H1 (cell line): ENCODE data around the gene MATR3. TPM values are rescaled to one million over a fixed set of nuclear protein-coding genes. Genes with fewer than 3 reads are reported as not detected.
"Not testable (repeated sequence)": the region's sequence is repeated elsewhere in the genome, so short reads cannot be mapped to it uniquely, and the experiment has no call there.

ENCODE experiments used
- CTCF ChIA-PET: fragments of 300-600 bp; sonication (Branson Sonifier 250); formaldehyde crosslinking; loops from one replicate; lab custom pipeline; 2021; ENCODE audit not compliant: partially characterized antibody; lab: Charles Lee
- POLR2A ChIA-PET: fragments of 300-600 bp; sonication (Branson Sonifier 250); formaldehyde crosslinking; loops from one replicate; lab custom pipeline; 2021; ENCODE audit warnings: inconsistent platforms; ENCODE audit not compliant: partially characterized antibody; lab: Charles Lee
- DNase-seq, 2 experiments: peaks; one replicate each; pipeline versions ENCODE4 v3.0.0 to v3.0.0-alpha.2; 2010 to 2022; ENCODE audit warnings: low spot score in 2 of 2, low read depth in 1 of 2, mixed read lengths in 1 of 2
- FAIRE-seq: peaks from 2 replicates; lab custom pipeline; 2011; peaks lifted over from hg19 to GRCh38; lab: Jason Lieb, UNC
- H2AFZ ChIP-seq: 2 replicates; pipeline ENCODE4 v1.8.1; 2012; ENCODE audit warnings: low read length, inconsistent platforms
- H2AK5ac ChIP-seq: 2 replicates; pipeline ENCODE4 v1.6.1; 2013; ENCODE audit warnings: low read depth, low read length
- H2BK120ac ChIP-seq: replicated peaks from 2 replicates; pipeline ENCODE3; 2013; ENCODE audit warnings: low read depth, low read length, inconsistent platforms
- H2BK12ac ChIP-seq: 2 replicates; pipeline ENCODE4 v1.6.1; 2013; ENCODE audit warnings: low read depth, low read length
- H2BK15ac ChIP-seq: 2 replicates; pipeline ENCODE4 v1.6.1; 2013; ENCODE audit warnings: low read length
- H2BK20ac ChIP-seq: 2 replicates; pipeline ENCODE4 v1.6.1; 2013; ENCODE audit warnings: low read length
- H2BK5ac ChIP-seq: 2 replicates; pipeline ENCODE4 v1.6.1; 2013; ENCODE audit warnings: low read depth, low read length
- H3K14ac ChIP-seq: 2 replicates; pipeline ENCODE4 v1.6.1; 2013; ENCODE audit warnings: inconsistent platforms; ENCODE audit not compliant: insufficient read length
- H3K18ac ChIP-seq: 2 replicates; pipeline ENCODE4 v1.6.1; 2013; ENCODE audit warnings: low read length; ENCODE audit errors: extremely low read depth
- H3K23ac ChIP-seq: 2 replicates; pipeline ENCODE4 v1.6.1; 2013; ENCODE audit warnings: inconsistent platforms; ENCODE audit not compliant: insufficient read length
- H3K23me2 ChIP-seq: 2 replicates; pipeline ENCODE4 v1.6.1; 2013; ENCODE audit warnings: low read depth, low read length
- H3K27ac ChIP-seq: 2 replicates; pipeline ENCODE4 v1.6.1; 2011; ENCODE audit warnings: low read depth, low read length, inconsistent platforms
- H3K27me3 ChIP-seq, 4 experiments: replicated peaks in 1 of 4; 1 replicate in 1 of 4; 2 replicates in 3 of 4; pipeline versions ENCODE4 v1.6.1 to v1.8.1; 2011 to 2013; ENCODE audit warnings: low read length in 3 of 4, mild to moderate bottlenecking in 3 of 4, inconsistent platforms in 2 of 4, mixed read lengths in 2 of 4, moderate library complexity in 1 of 4; ENCODE audit not compliant: control insufficient read depth in 3 of 4, insufficient read depth in 3 of 4; ENCODE audit errors: extremely low read depth in 1 of 4
- H3K36me3 ChIP-seq, 4 experiments: 2 replicates each; pipeline versions ENCODE4 v1.6.1 to v1.8.1; 2011 to 2013; ENCODE audit warnings: mild to moderate bottlenecking in 4 of 4, low read length in 3 of 4, moderate library complexity in 2 of 4, control low read depth in 1 of 4, inconsistent platforms in 1 of 4; ENCODE audit not compliant: insufficient read depth in 4 of 4, control insufficient read depth in 2 of 4
- H3K4ac ChIP-seq: replicated peaks from 2 replicates; pipeline ENCODE3; 2013; ENCODE audit warnings: low read length, low read depth, mixed read lengths, inconsistent platforms; ENCODE audit not compliant: insufficient read length
- H3K4me1 ChIP-seq, 4 experiments: replicated peaks in 1 of 4; 1 replicate in 1 of 4; 2 replicates in 3 of 4; pipeline versions ENCODE4 v1.6.1 to v1.8.1; 2011 to 2013; ENCODE audit warnings: low read length in 3 of 4, inconsistent platforms in 2 of 4, mixed read lengths in 1 of 4; ENCODE audit not compliant: insufficient read depth in 4 of 4, control insufficient read depth in 3 of 4
- H3K4me2 ChIP-seq, 2 experiments: 2 replicates each; pipeline versions ENCODE4 v1.6.1 to v1.8.1; 2011 to 2013; ENCODE audit warnings: low read depth in 2 of 2, low read length in 2 of 2, control low read depth in 1 of 2, inconsistent platforms in 1 of 2, mild to moderate bottlenecking in 1 of 2; ENCODE audit not compliant: insufficient read depth in 1 of 2
- H3K4me3 ChIP-seq, 4 experiments: fragments of 200-600, 300-600 bp in 1 of 4; sonication (generic), shearing (Covaris generic), sonication (Bioruptor Twin) in 1 of 4; 2 replicates each; pipeline versions ENCODE4 v1.5.1 to v1.8.1; 2011 to 2016; ENCODE audit warnings: low read length in 4 of 4, low read depth in 3 of 4, control low read depth in 2 of 4, inconsistent platforms in 2 of 4, mild to moderate bottlenecking in 2 of 4, mixed read lengths in 1 of 4, moderate library complexity in 1 of 4; ENCODE audit not compliant: insufficient read depth in 2 of 4; ENCODE audit errors: extremely low read depth in 1 of 4
- H3K56ac ChIP-seq: replicated peaks from 2 replicates; pipeline ENCODE3; 2013; ENCODE audit warnings: low read depth, mild to moderate bottlenecking, mixed read lengths, low read length, inconsistent platforms; ENCODE audit not compliant: insufficient read length
- H3K79me1 ChIP-seq: 2 replicates; pipeline ENCODE4 v1.6.1; 2013; ENCODE audit warnings: low read depth, low read length, control low read depth
- H3K79me2 ChIP-seq, 2 experiments: 2 replicates each; pipeline versions ENCODE4 v1.6.1 to v1.8.1; 2012 to 2013; ENCODE audit warnings: low read length in 2 of 2, mild to moderate bottlenecking in 2 of 2, inconsistent platforms in 1 of 2; ENCODE audit not compliant: insufficient read depth in 2 of 2, control insufficient read depth in 1 of 2
- H3K9ac ChIP-seq, 4 experiments: replicated peaks in 1 of 4; 1 replicate in 1 of 4; 2 replicates in 3 of 4; pipeline versions ENCODE4 v1.6.1 to v1.8.1; 2011 to 2013; ENCODE audit warnings: low read depth in 3 of 4, low read length in 3 of 4, control low read depth in 2 of 4, mild to moderate bottlenecking in 2 of 4, moderate library complexity in 2 of 4, inconsistent platforms in 1 of 4; ENCODE audit errors: extremely low read depth in 1 of 4
- H3K9me3 ChIP-seq, 2 experiments: 2 replicates each; pipeline versions ENCODE4 v1.6.1 to v1.8.1; 2012 to 2013; ENCODE audit warnings: mild to moderate bottlenecking in 2 of 2, moderate library complexity in 2 of 2, control low read depth in 1 of 2, inconsistent platforms in 1 of 2, low read depth in 1 of 2, low read length in 1 of 2, mixed read lengths in 1 of 2; ENCODE audit not compliant: insufficient read depth in 2 of 2
- H4K20me1 ChIP-seq, 2 experiments: replicated peaks in 1 of 2; 2 replicates each; pipeline versions ENCODE3 to v1.8.1; 2011 to 2013; ENCODE audit warnings: inconsistent platforms in 2 of 2, low read length in 2 of 2, mild to moderate bottlenecking in 1 of 2; ENCODE audit not compliant: insufficient read depth in 2 of 2, control insufficient read depth in 1 of 2
- H4K5ac ChIP-seq: 2 replicates; pipeline ENCODE4 v1.6.1; 2013; ENCODE audit warnings: low read length, low read depth, mixed read lengths, inconsistent platforms; ENCODE audit not compliant: insufficient read length
- H4K8ac ChIP-seq: 2 replicates; pipeline ENCODE4 v1.8.0; 2013; ENCODE audit warnings: mild to moderate bottlenecking, moderate library complexity, low read length, inconsistent platforms; ENCODE audit not compliant: insufficient read depth; ENCODE audit errors: extremely low read depth
- H4K91ac ChIP-seq: replicated peaks from 2 replicates; pipeline ENCODE3; 2013; ENCODE audit warnings: low read length, mixed read lengths, inconsistent platforms; ENCODE audit not compliant: insufficient read length
- WGBS, 2 experiments: shearing (Covaris generic) in 1 of 2; methylation state at CpG; one replicate each; pipeline versions ENCODE4 v1.1.6 to v1.1.7; 2013 to 2015; ENCODE audit warnings: low lambda C conversion rate in 2 of 2, mixed read lengths in 2 of 2, inconsistent platforms in 1 of 2, low coverage in 1 of 2, missing lambda C conversion rate in 1 of 2; ENCODE audit not compliant: insufficient replicate concordance in 2 of 2, insufficient coverage in 1 of 2, insufficient read length in 1 of 2; ENCODE audit errors: extremely low coverage in 1 of 2, missing lambda C conversion rate in 1 of 2; 5-methylcytosine and 5-hydroxymethylcytosine counted together
- polyA plus RNA-seq, 7 experiments: library from polyadenylated mRNA; depleted of rRNA in 3 of 7; stranded (reverse) in 5 of 7; unstranded in 2 of 7; fragments of >200 nt in 5 of 7; fragments of 200-250 nt in 2 of 7; gene quantifications; 1 replicate in 5 of 7; 2 replicates in 1 of 7; 4 replicates in 1 of 7; pipeline versions ENCODE4 v1.2.1 to v1.2.3, GENCODE V29; 2011 to 2013; ENCODE audit warnings: missing spikeins in 2 of 7, mixed read lengths in 2 of 7
- total RNA-seq: library from RNA; stranded (reverse); fragmentation: NEBNext Ultra II Directional; extraction: Animal tissue kit (Norgen Biotek cat#: 25700); gene quantifications from 2 replicates; pipeline ENCODE4 v1.2.1, GENCODE V29; 2021

Gene MATR3
- total and polyA plus RNA-seq, 2 of the 8 experiments (the other 6 are each of a cell fraction or from before 2014, with no cell fraction given), result 116 to 389 TPM

DNA sequence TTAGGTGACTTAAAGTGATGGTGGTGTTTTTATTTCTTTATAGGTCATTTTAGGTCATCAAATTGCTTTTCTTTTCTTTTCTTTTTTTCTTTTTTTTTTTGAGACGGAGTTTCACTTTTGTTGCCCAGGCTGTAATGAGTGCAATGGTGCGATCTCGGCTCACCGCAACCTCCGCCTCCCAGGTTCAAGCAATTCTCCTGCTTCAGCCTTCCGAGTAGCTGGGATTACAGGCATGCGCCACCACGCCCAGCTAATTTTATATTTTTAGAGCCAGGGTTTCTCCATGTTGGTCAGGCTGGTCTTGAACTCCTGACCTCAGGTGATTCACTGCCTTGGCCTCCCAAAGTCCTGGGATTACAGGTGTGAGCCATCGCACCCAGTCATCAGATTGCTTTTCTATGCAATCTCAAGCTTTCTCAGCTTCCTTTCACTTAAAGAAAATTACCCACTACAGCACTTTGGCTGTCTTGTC, 17.2 kb downstream of the MATR3 start:
- not testable (repeated sequence) for DNase-seq, H3K18ac ChIP-seq, H3K23me2 ChIP-seq, H4K5ac ChIP-seq, H3K27ac ChIP-seq, H2BK20ac ChIP-seq, H3K9me3 ChIP-seq, H3K56ac ChIP-seq, H3K79me1 ChIP-seq, H2BK120ac ChIP-seq, H2AK5ac ChIP-seq, H2BK12ac ChIP-seq, H4K91ac ChIP-seq, H2BK5ac ChIP-seq, FAIRE-seq, H3K4ac ChIP-seq, H3K9ac ChIP-seq, H2BK15ac ChIP-seq, H2AFZ ChIP-seq, H3K23ac ChIP-seq, H3K14ac ChIP-seq, H3K4me3 ChIP-seq, H3K27me3 ChIP-seq, H4K8ac ChIP-seq
- H3K79me2 ChIP-seq, result peaks cover 49 to 100% of the 10 kb centered on the region in 2 experiments
- CTCF ChIA-PET, result interaction anchor here (0.6 to 0.8 kb wide), 2 partner anchors 22 to 29 kb away, joined by 3 read pairs; no protein-coding TSS in a partner anchor
- peak overlapping the region in 1 of 2 experiments; percentile 64; a peak in 1 of 4 replicates for H3K4me2 ChIP-seq
- H4K20me1 ChIP-seq, result peaks cover 27 to 55% of the 10 kb centered on the region in 2 experiments
- peaks cover 0 to 10% (median 5%) of the 10 kb centered on the region in 4 experiments; a peak in 6 of 7 replicates for H3K4me1 ChIP-seq
- peaks cover 0 to 23% (median 6%) of the 10 kb centered on the region in 4 experiments; a peak in 3 of 8 replicates for H3K36me3 ChIP-seq
- POLR2A ChIA-PET, result interaction anchor here (0.6 to 51.1 kb wide), 6 partner anchors 4 to 46 kb away, joined by 3 to 1766 read pairs (median 10); partner anchors contain the start of genes MATR3 and PAIP2
- 83% methylated on average over 8 of the region's 9 CpGs; no CpG with 5 or more reads in 1 of the 2 experiments for WGBS, 2 experiments
